K562 (cell line): Measurements from ENCODE around the gene DCAF8. TPM values are rescaled to one million over a fixed set of nuclear protein-coding genes. Genes with fewer than 3 reads are reported as not detected.
A peak's percentile ranks its signal among the peaks of the same experiment; 100 is the strongest.

ENCODE experiments used
- ATAC-seq: fragments of 200-7000 bp; cut with Tn5 transposase; 3 replicates; pipeline ENCODE4 v1.9.1; 2020; ENCODE audit warnings: moderate library complexity
- BruUV-seq: library from RNA; stranded (reverse); fragments of 400-500 nt; replicated peaks from 2 replicates; lab custom pipeline; 2021; lab: Mats Ljungman, UMichigan
- CTCF ChIA-PET: fragments of 300-600 bp; formaldehyde crosslinking; extraction: SDS; loops from one replicate; lab custom pipeline; 2021; ENCODE audit warnings: low intra/inter-chr PET ratio; lab: Yijun Ruan, JAX
- POLR2A ChIA-PET: fragments of 300-600, 350-650 bp; sonication (Branson Sonifier 250); formaldehyde crosslinking; extraction: SDS; loops from one replicate; lab custom pipeline; 2021; ENCODE audit warnings: antibody characterized with exemption, inconsistent platforms; lab: Yijun Ruan, JAX
- DNase-seq, 4 experiments: peaks; one replicate each; pipeline versions ENCODE4 v3.0.0 to v3.0.0-alpha.2; 2011 to 2018; ENCODE audit warnings: low spot score in 3 of 4, mixed read lengths in 3 of 4; ENCODE audit errors: extremely low read depth in 1 of 4
- FAIRE-seq: peaks from 2 replicates; lab custom pipeline; 2011; peaks lifted over from hg19 to GRCh38; lab: Jason Lieb, UNC
- H2AFZ ChIP-seq: 2 replicates; pipeline ENCODE4 v1.6.0; 2011; ENCODE audit warnings: low read depth, low read length, control low read depth, inconsistent platforms
- H3K27ac ChIP-seq: fragments of 200-600 bp; 3 replicates; pipeline ENCODE4 v1.8.0; 2011; ENCODE audit warnings: low read depth, mild to moderate bottlenecking, control low read depth, inconsistent platforms, low read length, moderate library complexity, mixed read lengths; ENCODE audit errors: extremely low read depth
- H3K27me3 ChIP-seq, 2 experiments: fragments of 300-600 bp in 1 of 2; 2 replicates in 1 of 2; 3 replicates in 1 of 2; pipeline versions ENCODE4 v1.6.0 to v1.8.0; 2011; ENCODE audit warnings: inconsistent platforms in 2 of 2, low read length in 2 of 2, mild to moderate bottlenecking in 1 of 2, mixed read lengths in 1 of 2, moderate library complexity in 1 of 2; ENCODE audit not compliant: control insufficient read depth in 2 of 2, insufficient read depth in 2 of 2
- H3K36me3 ChIP-seq: fragments of 300-600 bp; 3 replicates; pipeline ENCODE4 v1.8.0; 2011; ENCODE audit warnings: mild to moderate bottlenecking, low read length, inconsistent platforms; ENCODE audit not compliant: control insufficient read depth, insufficient read depth
- H3K4me1 ChIP-seq, 2 experiments: fragments of 200-600 bp in 1 of 2; replicated peaks in 1 of 2; 2 replicates in 1 of 2; 3 replicates in 1 of 2; pipeline versions ENCODE4 v1.5.1 to v1.8.0; 2011; ENCODE audit warnings: inconsistent platforms in 2 of 2, low read length in 2 of 2, mild to moderate bottlenecking in 1 of 2, mixed read lengths in 1 of 2, moderate library complexity in 1 of 2; ENCODE audit not compliant: control insufficient read depth in 2 of 2, insufficient read depth in 2 of 2
- H3K4me2 ChIP-seq: 2 replicates; pipeline ENCODE4 v1.6.1; 2011; ENCODE audit warnings: low read length, control low read depth, inconsistent platforms, mixed read lengths; ENCODE audit not compliant: insufficient read depth
- H3K4me3 ChIP-seq: fragments of 200-600 bp; sonication (generic), shearing (Covaris generic); 2 replicates; pipeline ENCODE4 v1.5.1; 2016; ENCODE audit warnings: control low read depth, inconsistent platforms
- H3K79me2 ChIP-seq: fragments of 200-600 bp; 3 replicates; pipeline ENCODE4 v1.8.0; 2011; ENCODE audit warnings: low read length, inconsistent platforms; ENCODE audit not compliant: control insufficient read depth, insufficient read depth
- H3K9ac ChIP-seq, 2 experiments: 2 replicates each; pipeline versions ENCODE4 v1.6.0 to v1.6.1; 2011; ENCODE audit warnings: low read depth in 2 of 2, low read length in 2 of 2, control low read depth in 1 of 2, inconsistent platforms in 1 of 2, mild to moderate bottlenecking in 1 of 2, mixed read lengths in 1 of 2; ENCODE audit not compliant: insufficient read depth in 1 of 2
- H3K9me1 ChIP-seq: one replicate; pipeline ENCODE4 v1.6.0; 2011; ENCODE audit warnings: inconsistent platforms, mild to moderate bottlenecking, low read length, moderate library complexity; ENCODE audit not compliant: control insufficient read depth, insufficient read depth
- H3K9me3 ChIP-seq: replicated peaks from 2 replicates; pipeline ENCODE4 v1.5.1; 2011; ENCODE audit warnings: low read depth, low read length, inconsistent platforms; ENCODE audit not compliant: control insufficient read depth, insufficient read depth
- H4K20me1 ChIP-seq: replicated peaks from 2 replicates; pipeline ENCODE4 v1.6.1; 2011; ENCODE audit warnings: low read length, inconsistent platforms, mixed read lengths; ENCODE audit not compliant: control insufficient read depth, insufficient read depth
- COPS2 ChIP-seq: fragments of 450-650 bp; conservative IDR thresholded peaks from 2 replicates; pipeline ENCODE4 v1.6.1; 2016; ENCODE audit warnings: mild to moderate bottlenecking, moderate library complexity
- FOXK2 ChIP-seq, 2 experiments: fragments of 450-650 bp; IDR thresholded peaks in 1 of 2; conservative IDR thresholded peaks in 1 of 2; 2 replicates each; pipeline ENCODE4 v1.6.1; 2016; ENCODE audit warnings: low read depth in 2 of 2, mild to moderate bottlenecking in 1 of 2
- GABPB2 ChIP-seq: fragments of 250-450 bp; sonication (Bioruptor Pico); conservative IDR thresholded peaks from 2 replicates; pipeline ENCODE4 v1.5.1; 2021; ENCODE audit warnings: mild to moderate bottlenecking
- GTF2F1 ChIP-seq: IDR thresholded peaks from 2 replicates; pipeline ENCODE4 v1.6.1; 2011; ENCODE audit warnings: low read depth, low read length, improper control_type of control experiment
- JUNB ChIP-seq: fragments of 450-650 bp; formaldehyde crosslinking; conservative IDR thresholded peaks from 2 replicates; pipeline ENCODE4 v1.4.0; 2020; ENCODE audit warnings: mild to moderate bottlenecking
- NR4A1 ChIP-seq, 2 experiments: fragments of 250-450 bp in 1 of 2; fragments of 450-650 bp in 1 of 2; sonication (Bioruptor Pico) in 1 of 2; IDR thresholded peaks; 2 replicates each; pipeline versions ENCODE4 v1.4.0 to v1.6.1; 2016 to 2020; ENCODE audit warnings: mild to moderate bottlenecking in 2 of 2, missing compliant biosample characterization in 1 of 2, missing genetic modification characterization in 1 of 2, moderate library complexity in 1 of 2
- RAD21 ChIP-seq, 2 experiments: fragments of 250-450 bp in 1 of 2; fragments of 450-650 bp in 1 of 2; sonication (Bioruptor Pico) in 1 of 2; formaldehyde crosslinking in 1 of 2; IDR thresholded peaks in 1 of 2; conservative IDR thresholded peaks in 1 of 2; 2 replicates each; pipeline versions ENCODE4 v1.4.0 to v1.8.0; 2020 to 2022; ENCODE audit warnings: mild to moderate bottlenecking in 2 of 2, moderate library complexity in 1 of 2
- RUNX1 ChIP-seq: sonication (generic); IDR thresholded peaks from 2 replicates; pipeline ENCODE4 v1.6.1; 2016; ENCODE audit warnings: antibody characterized with exemption, low read depth
- SMARCA5 ChIP-seq: fragments of 450-650 bp; IDR thresholded peaks from 2 replicates; pipeline ENCODE4 v1.6.1; 2016
- ZNF79 ChIP-seq: fragments of 250-450 bp; sonication (Bioruptor Pico); IDR thresholded peaks from 2 replicates; pipeline ENCODE4 v1.4.0; 2020; ENCODE audit warnings: low read depth, mild to moderate bottlenecking, moderate library complexity
- WGBS: fragments of 100-300 bp; shearing (Covaris generic); methylation state at CpG from one replicate; pipeline ENCODE4 v1.1.6; 2016; ENCODE audit warnings: low coverage, mixed read lengths; ENCODE audit not compliant: insufficient coverage; ENCODE audit errors: missing lambda C conversion rate; 5-methylcytosine and 5-hydroxymethylcytosine counted together
- in situ Hi-C: fragments of 300-500 bp; cut with MboI; formaldehyde crosslinking; loops from 4 replicates; pipeline ENCODE4 v1.15.0; 2018; ENCODE audit warnings: inconsistent platforms, mixed read lengths
- intact Hi-C: fragments of 100-400 bp; cut with micrococcal nuclease; formaldehyde crosslinking; loops from 2 replicates; pipeline ENCODE4 v1.14.2; 2022
- polyA plus RNA-seq, 8 experiments: library from polyadenylated mRNA; depleted of rRNA in 4 of 8; stranded (reverse) in 5 of 8; unstranded in 3 of 8; fragments of >200 nt; fragmentation: Nextera tagmentation in 2 of 8; fragmentation: Illumina TruSeq in 1 of 8; extraction: Ambion mirVana in 2 of 8; extraction: Trizol in 1 of 8; gene quantifications; 2 replicates each; pipeline versions ENCODE4 v1.2.1 to v1.2.3, GENCODE V29; 2011 to 2014; ENCODE audit warnings: inconsistent platforms in 1 of 8, missing spikeins in 1 of 8
- total RNA-seq, 7 experiments: library from RNA; depleted of rRNA in 6 of 7; stranded (reverse); fragments of >200 nt in 6 of 7; fragmentation: Illumina TruSeq in 2 of 7; extraction: Trizol in 2 of 7; gene quantifications; 2 replicates each; pipeline versions ENCODE4 v1.2.1 to v1.2.3, GENCODE V29; 2011 to 2021; ENCODE audit warnings: low replicate concordance in 1 of 7
- TF ChIP-seq, protein P1 (sequence below): IDR thresholded peaks from 2 replicates; pipeline ENCODE4 v1.6.1; 2016; ENCODE audit warnings: missing genetic modification characterization, missing compliant biosample characterization
- TF ChIP-seq, protein P2 (sequence below): sonication (generic); formaldehyde crosslinking; IDR thresholded peaks from 2 replicates; pipeline ENCODE4 v1.9.0; 2022; ENCODE audit warnings: mild to moderate bottlenecking, missing genetic modification reagents
- TF ChIP-seq, protein P3 (sequence below): fragments of 250-450 bp; sonication (Bioruptor Pico); IDR thresholded peaks from 2 replicates; pipeline ENCODE4 v1.8.0; 2021; ENCODE audit warnings: mild to moderate bottlenecking, moderate library complexity
- TF ChIP-seq, protein P4 (sequence below): IDR thresholded peaks from 2 replicates; pipeline ENCODE4 v1.6.1; 2011; ENCODE audit warnings: borderline replicate concordance, low read depth, mild to moderate bottlenecking, moderate library complexity, low read length; ENCODE audit not compliant: insufficient read depth, poor library complexity, severe bottlenecking

The DCAF8 gene
- total and polyA plus RNA-seq, 9 of the 15 experiments (the other 6 are each of a cell fraction or from before 2014, with no cell fraction given), result 11.6 to 149 (median 81.3) TPM

DNA sequence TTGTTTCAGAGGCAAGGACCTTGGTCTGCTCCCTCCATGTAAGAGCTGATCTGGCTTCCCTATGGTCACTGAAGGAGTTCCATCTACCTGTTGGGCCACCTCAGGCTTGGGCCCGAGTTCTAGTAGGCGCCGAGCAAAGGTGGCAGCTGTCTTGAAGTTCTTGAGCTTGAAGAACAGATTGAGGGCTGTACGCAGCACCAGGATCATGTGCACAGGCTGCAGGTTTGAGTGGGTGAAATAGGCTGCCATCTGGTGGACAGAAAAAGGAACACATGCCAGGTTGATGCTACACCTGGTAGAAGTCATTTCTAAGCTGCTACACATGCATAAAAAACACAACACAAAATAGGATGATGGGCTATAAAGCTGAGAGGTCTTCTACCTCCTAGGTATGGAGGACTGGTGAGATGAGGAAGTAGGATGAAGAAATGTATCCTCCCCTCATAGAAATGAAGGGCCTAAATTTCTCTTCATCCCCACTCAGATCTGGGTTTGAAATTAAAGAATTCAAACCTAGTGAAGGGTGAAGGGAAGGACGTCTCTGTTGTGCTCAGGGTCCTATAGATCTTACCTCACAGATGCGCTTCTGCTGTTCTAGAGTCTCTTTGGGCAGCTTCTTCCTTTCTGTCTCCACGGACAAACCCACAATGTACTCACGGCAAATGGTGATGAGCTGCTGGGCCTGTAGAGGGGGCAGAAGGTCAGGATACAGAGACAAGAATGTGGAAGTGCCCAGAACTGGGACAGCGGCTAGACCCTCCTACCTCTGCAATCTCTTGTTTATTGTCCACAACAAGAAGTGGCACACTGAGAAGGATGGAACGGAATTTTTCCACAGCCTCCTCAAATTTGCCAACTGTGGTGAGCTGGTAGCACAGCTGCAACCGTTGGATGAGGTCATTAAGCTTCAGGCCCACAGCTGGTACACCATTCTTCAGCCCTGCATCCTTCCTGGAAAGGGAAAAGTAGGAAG, 29.2 kb upstream of the DCAF8 start:
- ATAC-seq (peak; percentile 93), FAIRE-seq (peak; percentile 90), DNase-seq (peak; percentile 56 to 72 (median 68))
- Histone ChIP-seq H3K4me3 (no peak overlapping the region), H3K9me1 (peaks cover 4% of the 10 kb centered on the region), H3K4me1 (no peaks in the 10 kb centered on the region), H3K36me3 (peaks cover 75% of the 10 kb centered on the region), H3K4me2 (no peak overlapping the region), H4K20me1 (peaks cover 9% of the 10 kb centered on the region), H3K9me3 (no peaks in the 10 kb centered on the region), H3K79me2 (no peaks in the 10 kb centered on the region), H3K27me3 (no peaks in the 10 kb centered on the region), H3K9ac (no peak overlapping the region), H3K27ac (no peak overlapping the region), H2AFZ (no peak overlapping the region)
- CTCF ChIA-PET, result interaction anchor here (0.9 to 1.6 kb wide), 3 partner anchors 85 to 206 kb away, joined by 3 to 10 read pairs (median 5); no protein-coding TSS in a partner anchor
- intact Hi-C loops (loop anchor here (1.0 to 2.0 kb wide), 2 partner anchors 98 to 191 kb away; no protein-coding TSS in a partner anchor), in situ Hi-C loops (no loop called here)
- POLR2A ChIA-PET, result interaction anchor here (0.5 to 1.7 kb wide), 17 partner anchors 10 to 205 kb away, joined by 3 to 7 read pairs (median 4); partner anchors contain the start of gene DCAF8
- BruUV-seq, result no TSS peak
- WGBS, result 48% methylated on average over 11 of the region's 11 CpGs
- TF ChIP-seq GTF2F1 (no peak), FOXK2 (conservative IDR thresholded peaks at IDR 0.05 in 1 of 2, IDR thresholded peaks at IDR 0.05 in 1 of 2; ENCODE audit: low read depth in 2 of 2) (0 out of 4 replicates have a peak, but pooled peaks have one; percentile 19 to 38), SMARCA5 (no peak), NR4A1 (CRISPR knock-in tag; IDR thresholded peaks at IDR 0.05) (no peak), NR4A1 (tag; IDR thresholded peaks at IDR 0.05) (no peak), COPS2 (no peak), ZNF79 (no peak), JUNB (CRISPR knock-in tag) (no peak), RUNX1 (no peak), RAD21 (CRISPR knock-in tag; conservative IDR thresholded peaks at IDR 0.05 in 1 of 2, IDR thresholded peaks at IDR 0.05 in 1 of 2) (peak in 1 of 2 experiments; percentile 60; a peak in 3 of 4 replicates), GABPB2 (no peak)
- TF ChIP-seq, protein P1, sequence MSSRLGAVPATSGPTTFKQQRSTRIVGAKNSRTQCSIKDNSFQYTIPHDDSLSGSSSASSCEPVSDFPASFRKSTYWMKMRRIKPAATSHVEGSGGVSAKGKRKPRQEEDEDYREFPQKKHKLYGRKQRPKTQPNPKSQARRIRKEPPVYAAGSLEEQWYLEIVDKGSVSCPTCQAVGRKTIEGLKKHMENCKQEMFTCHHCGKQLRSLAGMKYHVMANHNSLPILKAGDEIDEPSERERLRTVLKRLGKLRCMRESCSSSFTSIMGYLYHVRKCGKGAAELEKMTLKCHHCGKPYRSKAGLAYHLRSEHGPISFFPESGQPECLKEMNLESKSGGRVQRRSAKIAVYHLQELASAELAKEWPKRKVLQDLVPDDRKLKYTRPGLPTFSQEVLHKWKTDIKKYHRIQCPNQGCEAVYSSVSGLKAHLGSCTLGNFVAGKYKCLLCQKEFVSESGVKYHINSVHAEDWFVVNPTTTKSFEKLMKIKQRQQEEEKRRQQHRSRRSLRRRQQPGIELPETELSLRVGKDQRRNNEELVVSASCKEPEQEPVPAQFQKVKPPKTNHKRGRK, result no peak
- TF ChIP-seq, protein P2, sequence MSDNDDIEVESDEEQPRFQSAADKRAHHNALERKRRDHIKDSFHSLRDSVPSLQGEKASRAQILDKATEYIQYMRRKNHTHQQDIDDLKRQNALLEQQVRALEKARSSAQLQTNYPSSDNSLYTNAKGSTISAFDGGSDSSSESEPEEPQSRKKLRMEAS (CRISPR knock-in tag), result 0 out of 2 replicates have a peak, but pooled peaks have one; percentile 16
- TF ChIP-seq, protein P3, sequence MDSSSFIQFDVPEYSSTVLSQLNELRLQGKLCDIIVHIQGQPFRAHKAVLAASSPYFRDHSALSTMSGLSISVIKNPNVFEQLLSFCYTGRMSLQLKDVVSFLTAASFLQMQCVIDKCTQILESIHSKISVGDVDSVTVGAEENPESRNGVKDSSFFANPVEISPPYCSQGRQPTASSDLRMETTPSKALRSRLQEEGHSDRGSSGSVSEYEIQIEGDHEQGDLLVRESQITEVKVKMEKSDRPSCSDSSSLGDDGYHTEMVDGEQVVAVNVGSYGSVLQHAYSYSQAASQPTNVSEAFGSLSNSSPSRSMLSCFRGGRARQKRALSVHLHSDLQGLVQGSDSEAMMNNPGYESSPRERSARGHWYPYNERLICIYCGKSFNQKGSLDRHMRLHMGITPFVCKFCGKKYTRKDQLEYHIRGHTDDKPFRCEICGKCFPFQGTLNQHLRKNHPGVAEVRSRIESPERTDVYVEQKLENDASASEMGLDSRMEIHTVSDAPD (CRISPR knock-in tag), result no peak
- TF ChIP-seq, protein P4, sequence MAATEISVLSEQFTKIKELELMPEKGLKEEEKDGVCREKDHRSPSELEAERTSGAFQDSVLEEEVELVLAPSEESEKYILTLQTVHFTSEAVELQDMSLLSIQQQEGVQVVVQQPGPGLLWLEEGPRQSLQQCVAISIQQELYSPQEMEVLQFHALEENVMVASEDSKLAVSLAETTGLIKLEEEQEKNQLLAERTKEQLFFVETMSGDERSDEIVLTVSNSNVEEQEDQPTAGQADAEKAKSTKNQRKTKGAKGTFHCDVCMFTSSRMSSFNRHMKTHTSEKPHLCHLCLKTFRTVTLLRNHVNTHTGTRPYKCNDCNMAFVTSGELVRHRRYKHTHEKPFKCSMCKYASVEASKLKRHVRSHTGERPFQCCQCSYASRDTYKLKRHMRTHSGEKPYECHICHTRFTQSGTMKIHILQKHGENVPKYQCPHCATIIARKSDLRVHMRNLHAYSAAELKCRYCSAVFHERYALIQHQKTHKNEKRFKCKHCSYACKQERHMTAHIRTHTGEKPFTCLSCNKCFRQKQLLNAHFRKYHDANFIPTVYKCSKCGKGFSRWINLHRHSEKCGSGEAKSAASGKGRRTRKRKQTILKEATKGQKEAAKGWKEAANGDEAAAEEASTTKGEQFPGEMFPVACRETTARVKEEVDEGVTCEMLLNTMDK, result peak; percentile 52
